Activated gamma-delta T cell treated with anti-CD3 and anti-CD28 coated beads, Interleukin-2, amount 50 U/mL, for 16 hours (primary cell): ENCODE data around the gene PTPRF.
"Not testable (repeated sequence)": the region's sequence is repeated elsewhere in the genome, so short reads cannot be mapped to it uniquely, and the experiment has no call there.

ENCODE experiments used
- DNase-seq: peaks from one replicate; pipeline ENCODE4 v3.0.0-alpha.2; 2020; ENCODE audit warnings: low read depth

Gene PTPRF

GRCh38 chr1:43634721-43635120 is 104.0 kb downstream of the PTPRF start:
- DNase-seq: no peak

DNA sequence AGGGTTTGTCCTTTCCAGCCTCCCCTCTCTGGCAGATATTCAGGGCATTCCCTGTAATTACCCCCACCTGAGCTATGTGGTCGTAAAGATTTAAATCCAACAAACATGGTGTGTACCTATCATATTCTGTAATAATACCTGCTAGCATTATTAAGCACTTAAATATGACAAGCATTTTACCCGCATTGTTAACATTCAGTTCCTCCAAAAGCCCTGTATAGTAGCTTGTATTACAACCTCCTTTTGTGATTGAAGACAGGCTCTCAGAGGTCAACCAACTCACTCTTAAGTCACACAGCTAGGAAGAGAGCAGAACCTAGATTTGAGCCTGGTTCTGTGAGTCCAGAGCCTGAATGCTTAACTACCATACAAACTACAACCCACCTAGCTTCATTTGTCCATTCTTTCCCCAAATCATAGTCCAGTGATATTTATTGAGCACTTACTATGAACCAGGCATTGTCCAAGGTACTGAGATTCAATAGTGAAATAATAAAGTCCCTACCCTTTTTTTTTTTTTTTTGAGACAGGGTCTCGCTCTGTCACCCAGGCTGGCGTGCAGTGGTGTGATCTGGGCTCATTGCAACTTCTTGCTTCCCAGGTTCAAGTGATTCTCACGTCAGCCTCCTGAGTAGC is 105.4 kb downstream of the PTPRF start:
- no peak for DNase-seq

DNA sequence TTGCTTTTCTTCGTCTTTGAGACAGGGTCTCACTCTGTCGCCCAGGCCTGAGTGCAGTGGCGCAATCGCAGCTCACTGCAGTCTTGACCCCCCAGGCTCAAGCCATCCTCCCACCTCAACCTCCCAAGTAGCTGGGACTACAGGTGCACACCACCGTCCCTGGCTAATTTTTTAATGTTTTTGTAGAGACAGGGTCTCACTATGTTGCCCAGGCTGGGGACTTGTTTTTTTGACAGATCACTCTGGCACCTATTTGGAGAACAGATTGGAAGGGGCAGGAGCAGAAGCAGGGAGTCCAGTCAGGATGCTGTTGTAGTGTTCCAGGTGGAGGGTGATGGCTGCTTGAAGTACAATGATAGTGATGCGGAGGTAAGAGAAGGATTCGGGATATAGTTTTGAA is 106.6 kb downstream of the PTPRF start:
- no peak for DNase-seq

DNA sequence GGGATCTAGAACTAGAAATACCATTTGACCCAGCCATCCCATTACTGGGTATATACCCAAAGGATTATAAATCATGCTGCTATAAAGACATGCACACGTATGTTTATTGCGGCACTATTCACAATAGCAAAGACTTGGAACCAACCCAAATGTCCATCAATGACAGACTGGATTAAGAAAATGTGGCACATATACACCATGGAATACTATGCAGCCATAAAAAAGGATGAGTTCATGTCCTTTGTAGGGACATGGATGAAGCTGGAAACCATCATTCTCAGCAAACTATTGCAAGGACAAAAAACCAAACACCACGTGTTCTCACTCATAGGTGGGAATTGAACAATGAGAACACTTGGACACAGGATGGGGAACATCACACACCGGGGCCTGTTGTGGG is 107.7 kb downstream of the PTPRF start:
- not testable (repeated sequence) for DNase-seq

DNA sequence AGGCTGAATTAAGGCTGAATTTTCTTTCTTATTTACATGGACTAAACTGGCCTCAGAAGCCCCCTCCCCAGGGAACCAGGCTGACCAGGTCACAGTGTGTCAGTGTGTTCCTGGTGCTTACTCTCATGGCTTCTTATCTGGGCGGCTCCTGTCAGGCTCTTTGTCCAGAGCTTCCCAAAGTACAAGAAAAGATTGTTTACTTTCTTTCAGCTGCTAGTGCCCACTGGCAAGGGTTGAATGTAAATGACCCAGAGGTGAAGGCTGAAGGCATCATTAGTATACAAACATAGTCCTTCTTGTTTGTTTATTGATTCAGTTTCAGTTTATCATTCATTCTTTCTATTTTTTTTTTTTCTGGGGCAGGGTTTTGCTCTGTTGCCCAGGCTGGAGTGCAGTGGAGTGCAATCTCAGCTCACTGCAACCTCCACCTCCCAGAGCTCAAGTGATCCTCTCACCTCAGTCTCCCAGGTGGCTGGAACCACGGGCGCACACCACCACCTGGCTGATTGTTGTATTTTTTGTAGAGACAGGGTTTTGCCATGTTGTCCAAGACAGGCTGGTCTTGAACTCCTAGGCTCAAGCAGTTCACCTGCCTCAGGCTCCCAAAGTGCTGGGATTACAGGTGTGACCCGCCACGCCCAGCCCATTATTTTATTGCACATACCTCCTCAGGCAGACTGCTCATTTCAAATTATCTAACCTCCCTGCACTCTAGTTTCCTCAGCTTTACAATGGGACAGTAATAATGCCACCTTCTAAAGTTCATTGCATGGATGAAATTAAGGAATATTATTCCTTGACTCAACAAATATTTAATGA is 109.5 kb downstream of the PTPRF start:
- no peak for DNase-seq

DNA sequence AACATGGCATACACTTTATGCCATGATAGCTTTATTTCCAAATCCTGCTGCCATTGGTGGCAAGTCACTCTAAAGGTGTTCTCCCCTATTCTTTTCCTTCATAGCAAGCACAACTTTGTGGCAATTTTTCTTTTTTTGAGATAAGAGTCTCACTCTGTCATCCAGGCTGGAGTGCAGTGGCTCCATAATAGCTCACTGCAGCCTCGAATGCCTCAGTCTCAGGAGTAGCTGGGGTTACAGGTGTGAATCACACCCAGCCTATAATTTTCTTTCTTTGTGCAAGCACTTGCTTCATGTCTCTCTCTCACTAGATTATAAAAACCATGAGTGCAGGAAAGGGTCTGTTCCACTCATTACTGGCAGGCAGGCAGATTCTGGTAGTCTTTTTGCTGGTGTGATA is 113.9 kb downstream of the PTPRF start:
- DNase-seq: no peak

DNA sequence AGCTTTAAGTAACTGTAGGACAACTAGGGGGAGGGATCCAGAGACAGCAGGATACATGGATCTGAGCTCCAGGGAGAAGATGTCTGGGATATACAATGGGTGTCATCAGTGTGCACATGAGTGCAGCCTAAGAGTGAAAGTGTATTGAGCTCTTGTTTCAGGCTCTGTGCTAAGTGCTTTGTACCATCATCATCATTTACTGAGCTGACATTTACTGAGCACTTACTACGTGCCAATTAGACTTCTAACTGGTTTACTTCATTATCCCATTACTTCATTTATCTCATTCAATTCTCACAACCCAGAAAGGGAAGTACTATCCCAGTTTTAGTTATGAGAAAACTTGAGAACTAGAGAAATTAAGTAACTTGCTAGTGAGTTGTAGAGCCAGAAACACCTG is 114.8 kb downstream of the PTPRF start:
- no peak for DNase-seq

- not testable (repeated sequence) for DNase-seq
Measured at GRCh38 chr1:43647331-43647730, 116.6 kb downstream of the PTPRF start.

- no peak for DNase-seq
Measured at GRCh38 chr1:43648221-43648847, 117.7 kb downstream of the PTPRF start.

DNA sequence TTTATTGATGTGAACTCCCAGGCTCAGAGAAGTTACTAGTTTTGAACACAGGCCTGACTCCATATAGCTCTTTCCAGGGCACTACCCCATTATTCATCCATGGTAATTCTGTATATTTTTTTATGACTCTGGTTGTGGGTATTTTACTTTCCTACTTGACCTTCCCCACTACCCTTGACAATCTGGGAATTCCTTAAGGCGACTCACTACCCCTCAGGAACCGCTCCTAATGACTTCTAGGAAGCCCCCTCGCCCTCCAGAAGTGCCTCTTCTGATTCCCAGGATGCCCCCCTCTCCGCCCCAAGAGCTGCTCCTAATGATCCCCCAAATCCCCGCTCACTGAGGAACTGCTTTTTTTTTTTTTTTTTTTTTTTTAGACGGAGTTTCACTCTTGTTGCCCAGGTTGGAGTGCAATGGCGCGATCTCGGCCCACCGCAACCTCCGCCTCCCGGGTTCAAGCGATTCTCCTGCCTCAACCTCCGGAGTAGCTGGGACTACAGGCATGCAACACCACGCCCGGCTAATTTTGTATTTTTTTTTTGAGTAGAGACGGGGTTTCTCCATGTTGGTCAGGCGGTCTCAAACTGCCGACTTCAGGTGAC is 118.3 kb downstream of the PTPRF start:
- no peak for DNase-seq

GRCh38 chr1:43650310-43651085 is 119.8 kb downstream of the PTPRF start:
- DNase-seq: peak; percentile 88

DNA sequence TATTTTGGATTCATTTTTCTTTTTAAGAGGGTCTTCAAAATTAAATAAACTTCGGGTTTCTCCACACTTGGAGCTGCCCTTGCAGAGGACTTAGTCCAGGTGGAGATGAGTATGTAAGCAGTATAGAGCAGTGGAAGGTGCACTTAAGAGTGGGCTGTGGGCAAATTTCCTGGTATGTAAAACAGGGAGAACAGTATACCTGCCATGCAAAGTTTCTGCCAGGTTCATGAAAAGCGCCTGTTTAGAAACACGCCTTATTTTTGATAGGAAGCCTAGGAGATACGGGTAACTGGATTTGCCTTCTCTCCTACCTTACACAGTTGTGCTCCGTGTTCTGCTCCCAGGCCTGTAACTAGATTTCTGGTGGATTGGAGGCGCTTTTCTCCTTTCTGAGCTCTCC is 120.5 kb downstream of the PTPRF start:
- no peak for DNase-seq

DNA sequence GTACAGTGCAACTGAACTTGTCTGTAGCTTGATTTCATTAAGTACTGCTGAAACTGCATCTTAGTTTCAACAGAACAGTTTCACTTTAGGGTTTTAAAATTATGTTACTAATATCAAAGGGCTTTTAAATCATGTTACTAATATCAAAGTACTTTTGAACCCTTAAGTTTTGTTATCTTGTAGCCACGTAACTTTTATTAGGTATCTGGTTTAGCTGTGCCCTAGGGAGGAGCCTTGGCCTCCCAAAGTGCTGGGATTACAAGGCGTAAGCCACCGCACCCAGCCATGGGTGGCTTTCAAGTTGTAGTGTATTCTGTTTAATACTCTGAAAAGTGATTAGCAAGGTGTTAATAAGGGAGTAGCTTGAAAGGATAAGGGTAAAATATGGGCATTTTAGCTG is 121.2 kb downstream of the PTPRF start:
- DNase-seq: no peak

GRCh38 chr1:43653339-43653738 is 122.7 kb downstream of the PTPRF start:
- no peak for DNase-seq

GRCh38 chr1:43653893-43654292 is 123.2 kb downstream of the PTPRF start:
- no peak for DNase-seq

DNA sequence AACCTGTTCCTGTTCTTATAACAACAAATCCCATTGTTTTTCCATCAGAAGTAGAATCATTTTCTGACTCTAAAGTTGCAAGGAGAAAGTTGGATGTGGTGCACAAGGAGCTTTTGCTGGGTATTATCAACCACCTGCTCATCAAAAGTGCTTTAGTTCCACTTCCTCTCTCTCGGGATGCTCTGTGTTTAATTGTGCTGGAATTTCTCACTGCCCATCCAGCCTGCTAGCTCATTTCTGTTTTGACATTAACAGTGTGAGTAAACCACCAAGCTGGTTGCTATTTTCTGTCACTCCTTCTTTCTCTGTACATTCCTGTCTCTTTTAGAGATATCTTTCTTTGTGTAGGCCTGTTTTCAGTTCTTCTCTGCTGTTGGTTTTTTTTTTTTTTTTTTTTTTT is 125.3 kb downstream of the PTPRF start:
- no peak for DNase-seq

DNA sequence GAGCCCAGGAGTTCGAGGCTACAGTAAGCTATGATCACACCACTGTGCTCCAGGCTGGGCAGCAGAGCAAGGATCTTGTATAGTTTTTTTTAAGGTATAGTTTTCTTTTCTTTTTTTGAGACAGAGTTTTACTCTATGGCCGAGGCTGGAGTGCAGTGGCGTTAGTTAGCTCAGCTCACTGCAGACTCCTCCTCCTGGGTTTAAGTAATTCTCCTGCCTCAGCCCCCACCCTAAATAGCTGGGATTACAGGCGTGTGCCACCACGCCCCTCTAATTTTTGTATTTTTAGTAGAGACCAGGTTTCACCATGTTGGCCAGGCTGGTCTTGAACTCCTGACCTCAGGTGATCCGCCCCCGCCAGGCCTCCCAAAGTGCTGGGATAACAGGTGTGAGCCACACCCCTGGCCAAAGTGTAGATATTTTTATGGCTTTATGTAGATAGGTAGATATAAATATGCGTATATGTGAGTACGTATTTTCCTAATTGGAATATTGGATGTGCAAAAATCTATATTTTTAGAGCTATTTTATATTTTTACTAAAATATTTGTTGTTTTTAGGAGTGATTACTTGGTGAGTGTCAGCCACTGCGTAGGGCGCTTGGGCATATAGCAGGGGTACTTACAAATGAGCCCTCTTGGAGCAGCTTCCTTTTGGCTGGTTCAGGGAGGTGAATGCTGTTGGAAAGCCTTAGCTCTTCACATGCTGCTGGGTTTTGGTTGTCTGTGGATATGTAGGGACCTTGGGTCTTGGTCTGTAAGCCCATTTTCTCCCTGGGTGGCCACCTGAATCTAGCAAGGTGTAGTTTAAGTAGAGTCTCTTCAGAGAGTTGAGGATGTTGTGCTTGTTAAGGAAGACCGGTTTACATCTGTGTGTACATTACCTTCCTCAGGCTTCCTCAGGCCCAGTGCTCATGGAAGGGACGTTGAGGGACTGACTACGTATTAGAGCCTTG is 128.8 kb downstream of the PTPRF start:
- DNase-seq: no peak

GRCh38 chr1:43660355-43660754 is 129.7 kb downstream of the PTPRF start:
- no peak for DNase-seq

DNA sequence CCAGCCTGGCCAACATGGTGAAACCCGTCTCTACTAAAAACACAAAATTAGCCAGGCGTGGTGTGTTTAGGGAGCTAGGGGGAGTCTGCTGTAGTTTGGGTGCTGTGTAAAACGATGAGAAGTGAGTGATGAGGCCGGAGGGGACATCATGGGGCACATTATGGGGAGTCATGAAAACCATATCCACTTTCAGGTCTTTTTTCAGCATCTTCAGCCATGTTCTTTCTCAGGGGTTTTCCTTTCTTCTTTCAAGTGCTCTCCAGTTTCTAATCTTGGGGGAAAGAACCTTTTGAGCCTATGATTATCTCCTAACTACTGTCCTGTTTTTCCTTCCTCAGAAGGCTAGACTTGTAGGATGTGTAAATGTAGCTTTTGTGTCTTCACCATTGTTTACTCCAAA is 133.7 kb downstream of the PTPRF start:
- no peak for DNase-seq

DNA sequence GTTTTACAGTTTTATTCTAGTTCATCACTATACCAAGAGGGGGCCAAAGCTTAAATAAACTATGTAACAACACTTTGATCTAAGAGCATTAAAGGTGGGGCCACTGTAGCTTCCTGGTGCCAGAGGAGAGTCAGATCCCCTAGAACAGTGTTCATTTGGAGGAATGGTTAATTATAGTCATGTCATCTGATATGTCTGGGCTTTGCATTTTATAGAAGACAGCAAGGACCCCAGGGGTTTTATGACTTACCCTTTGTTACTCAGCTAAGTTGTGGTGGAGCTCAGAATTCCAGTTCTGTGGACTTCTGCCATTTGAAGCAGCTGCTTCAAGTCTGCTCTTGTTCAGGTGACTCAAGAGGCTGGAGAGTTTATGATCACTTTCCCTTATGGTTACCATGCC is 135.9 kb downstream of the PTPRF start:
- DNase-seq: no peak

GRCh38 chr1:43668956-43669355 is 138.3 kb downstream of the PTPRF start:
- DNase-seq: no peak
